ENCODE measurements around the gene MYO15B.
A peak's percentile ranks its signal among the peaks of the same experiment; 100 is the strongest.

MYO15B gene

GRCh38 chr17:75641343-75641742 is 53.7 kb downstream of the MYO15B start:
- DNase-seq: no peak

- no peak for DNase-seq
Measured at GRCh38 chr17:75642182-75642783, 54.7 kb downstream of the MYO15B start.

- DNase-seq: no peak
Measured at GRCh38 chr17:75642784-75643642, 55.4 kb downstream of the MYO15B start.

GRCh38 chr17:75643643-75644017 is 56.0 kb downstream of the MYO15B start:
- DNase-seq: no peak

- DNase-seq: no peak
Measured at GRCh38 chr17:75645501-75645888, 57.9 kb downstream of the MYO15B start.

GRCh38 chr17:75645889-75646637 is 58.5 kb downstream of the MYO15B start:
- DNase-seq: peak; percentile 44

- DNase-seq: no peak
Measured at GRCh38 chr17:75646638-75646992, 59.0 kb downstream of the MYO15B start.

GRCh38 chr17:75647061-75647460 is 59.5 kb downstream of the MYO15B start:
- DNase-seq: no peak

GRCh38 chr17:75647921-75648320 is 60.3 kb downstream of the MYO15B start:
- no peak for DNase-seq

GRCh38 chr17:75649687-75650086 is 62.1 kb downstream of the MYO15B start:
- DNase-seq: no peak

GRCh38 chr17:75650874-75651273 is 63.3 kb downstream of the MYO15B start:
- DNase-seq: no peak

GRCh38 chr17:75652341-75652740 is 64.7 kb downstream of the MYO15B start:
- DNase-seq: no peak

- DNase-seq: no peak
Measured at GRCh38 chr17:75652934-75653549, 65.4 kb downstream of the MYO15B start.

GRCh38 chr17:75654176-75654575 is 66.6 kb downstream of the MYO15B start:
- DNase-seq: peak; percentile 43

GRCh38 chr17:75658237-75658636 is 70.6 kb downstream of the MYO15B start:
- no peak for DNase-seq

GRCh38 chr17:75661531-75661930 is 73.9 kb downstream of the MYO15B start:
- no peak for DNase-seq

- no peak for DNase-seq
Measured at GRCh38 chr17:75662511-75662910, 74.9 kb downstream of the MYO15B start.

- DNase-seq: no peak
Measured at GRCh38 chr17:75664099-75664549, 76.5 kb downstream of the MYO15B start.

GRCh38 chr17:75665981-75666380 is 78.4 kb downstream of the MYO15B start:
- no peak for DNase-seq

- DNase-seq: peak; percentile 86
Measured at GRCh38 chr17:75666959-75667790, 79.6 kb downstream of the MYO15B start, which contains the start of the genes RECQL5 and SAP30BP. TSS of gene RECQL5 (minus strand) at chr17:75667154. CDS start at chr17:75666557, 597 bp downstream. TSS of gene SAP30BP (plus strand) at chr17:75667338. CDS start at chr17:75667373, 35 bp downstream.

GRCh38 chr17:75667825-75668224 is 80.2 kb downstream of the MYO15B start:
- no peak for DNase-seq

- DNase-seq: no peak
Measured at GRCh38 chr17:75668489-75668888, 80.9 kb downstream of the MYO15B start.
